HG03064 (cell line): ENCODE data around the gene EEF1A2.

Source experiments
- ATAC-seq: cut with Tn5 transposase; IDR thresholded peaks from one replicate; pipeline ENCODE4 v1.9.1; 2021; ENCODE audit warnings: low read depth; ENCODE audit not compliant: unreplicated experiment

EEF1A2 gene

DNA sequence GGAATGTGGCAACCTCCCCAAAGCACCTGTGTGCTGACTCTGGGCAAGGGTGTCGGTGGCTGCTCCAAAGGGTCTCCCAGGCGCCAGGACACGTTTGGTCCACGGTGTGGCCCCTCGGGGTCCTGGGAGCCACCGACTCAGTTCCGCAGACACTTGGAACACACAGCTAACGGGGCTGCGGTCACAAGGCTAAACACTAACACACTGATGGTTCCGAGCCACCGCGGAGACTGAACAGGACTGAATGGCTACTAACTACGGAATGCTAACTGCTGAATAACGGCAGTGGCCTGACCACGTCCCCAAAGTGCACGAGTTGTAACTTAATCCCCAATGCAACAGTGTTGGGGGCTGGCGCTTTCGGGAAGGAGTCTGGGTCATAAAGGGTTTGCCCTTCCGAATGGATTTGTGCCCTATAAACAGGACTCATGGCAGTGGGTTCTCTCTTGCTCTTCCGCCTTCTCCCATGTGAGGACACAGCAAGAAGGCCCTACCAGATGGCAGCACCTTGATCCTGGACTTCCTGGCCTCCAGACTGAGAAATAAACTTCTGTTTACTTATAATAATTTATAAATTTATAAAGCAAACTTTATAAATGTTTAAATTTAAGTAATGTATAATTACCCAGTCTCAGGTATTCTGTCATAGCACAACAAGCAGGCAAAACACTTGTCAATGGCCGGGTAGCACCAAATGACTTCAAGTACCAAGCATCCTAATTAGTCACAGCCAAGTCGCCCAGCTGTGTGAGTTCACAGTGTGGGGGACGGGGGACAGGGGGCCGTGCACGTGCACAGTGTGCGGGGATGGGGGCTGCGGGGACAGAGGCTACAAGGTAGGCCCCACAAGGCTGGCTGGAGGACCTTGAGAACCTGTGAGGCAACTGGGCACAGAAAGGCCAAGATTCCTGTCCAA lies 2.3 kb upstream of the EEF1A2 start:
- no peak for ATAC-seq

DNA sequence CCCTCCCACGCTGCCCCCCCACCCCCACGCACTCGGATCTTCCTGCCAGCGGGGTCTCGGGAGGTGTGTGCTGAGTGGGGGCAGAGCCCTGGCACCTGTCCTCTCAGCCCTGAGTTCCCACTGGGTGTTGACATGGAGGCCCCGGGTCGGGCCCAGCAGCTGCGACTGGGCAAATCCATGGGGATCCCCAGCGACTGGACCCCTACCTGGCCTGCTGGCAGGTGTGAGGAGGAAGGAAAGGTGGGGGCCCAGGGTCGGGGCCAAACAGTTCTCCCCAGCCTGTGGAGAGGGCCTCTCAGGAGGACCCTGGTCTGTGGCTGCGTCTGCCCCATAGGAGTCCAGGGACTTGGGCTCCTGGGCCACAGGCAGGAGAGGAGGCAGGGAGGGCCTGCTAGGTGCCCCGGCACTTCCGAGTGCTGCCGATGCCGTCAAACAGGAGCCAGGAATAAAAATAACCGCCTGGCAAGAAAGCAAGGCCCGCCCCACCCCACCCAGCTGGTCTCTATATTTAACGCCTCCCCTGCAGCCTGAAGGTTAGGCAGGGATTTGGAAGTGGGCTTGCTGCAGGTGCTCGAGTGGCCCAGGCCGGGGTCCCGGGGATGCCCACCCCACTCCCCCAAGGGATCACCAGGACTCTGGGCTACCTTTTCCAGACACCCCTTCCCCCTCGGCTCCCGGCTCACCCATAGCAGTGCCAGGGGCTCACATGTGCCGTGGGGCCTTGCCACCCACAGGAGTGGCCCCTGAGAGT lies 1.4 kb upstream of the EEF1A2 start:
- ATAC-seq: no peak

- ATAC-seq: no peak
Measured at GRCh38 chr20:63499338-63499969, 571 bp upstream of the EEF1A2 start.

GRCh38 chr20:63497946-63498935 lies 642 bp downstream of the EEF1A2 start:
- ATAC-seq: no peak

DNA sequence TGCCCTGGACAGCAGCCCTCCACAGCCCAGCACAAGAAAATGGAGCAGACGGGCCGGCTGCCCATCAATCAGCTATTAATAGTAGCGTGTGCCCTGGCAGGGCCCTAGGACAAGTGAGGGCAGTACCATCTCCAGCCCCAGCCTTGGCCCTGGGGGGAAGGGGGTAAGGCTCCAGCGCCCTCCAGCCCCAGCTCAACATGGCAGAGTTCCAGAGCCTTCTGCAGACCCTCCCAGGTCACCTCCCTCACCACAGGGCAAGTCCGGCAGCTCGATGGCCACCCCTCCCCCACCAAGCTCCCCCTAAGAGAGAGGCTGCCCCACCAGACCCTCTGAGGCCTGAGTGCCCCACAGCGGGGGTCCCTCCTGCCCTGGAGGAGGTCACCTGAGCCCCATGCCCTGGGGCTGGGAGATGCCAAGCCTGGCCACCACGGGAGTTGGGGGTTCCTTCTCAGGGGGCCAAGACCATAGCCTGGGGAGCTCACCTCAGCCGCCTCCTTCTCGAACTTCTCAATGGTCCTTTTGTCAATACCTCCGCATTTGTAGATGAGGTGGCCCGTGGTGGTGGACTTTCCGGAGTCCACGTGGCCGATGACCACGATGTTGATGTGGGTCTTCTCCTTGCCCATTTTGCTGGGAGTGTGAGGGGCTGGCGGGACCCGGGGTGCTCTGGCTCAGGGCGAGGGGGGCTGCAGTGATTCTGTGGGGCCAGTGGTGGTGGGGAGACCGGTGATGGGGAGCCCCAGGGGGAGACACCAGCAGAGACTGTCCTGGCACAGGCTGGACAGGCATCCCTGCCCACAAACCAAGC lies 1.5 kb downstream of the EEF1A2 start:
- ATAC-seq: no peak

DNA sequence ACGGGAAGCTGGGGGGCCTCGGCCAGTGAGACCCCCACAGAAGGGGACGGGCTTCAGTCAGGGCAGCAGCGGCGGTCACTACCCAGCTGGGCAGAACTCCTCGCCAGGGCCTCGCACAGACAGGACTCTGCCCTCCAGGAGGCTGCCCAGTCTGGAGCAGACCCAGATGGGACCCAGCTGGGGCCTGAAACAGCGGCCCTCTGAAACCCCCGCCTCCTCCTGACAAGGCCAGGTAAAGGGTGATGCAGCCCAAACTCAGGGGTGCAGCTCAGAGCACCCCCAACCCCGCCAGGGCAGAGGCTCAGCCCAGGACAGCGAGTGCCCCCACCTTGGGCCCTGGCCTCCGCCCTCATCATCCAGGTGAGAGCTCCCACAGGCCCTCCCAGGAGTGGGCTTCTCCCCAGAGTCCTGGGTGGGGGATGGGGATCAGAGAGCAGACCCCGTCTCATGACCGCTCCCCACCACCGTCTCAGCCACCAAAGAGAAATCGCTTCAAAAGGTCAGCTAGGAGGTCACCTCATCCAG lies 2.2 kb downstream of the EEF1A2 start:
- ATAC-seq: no peak

DNA sequence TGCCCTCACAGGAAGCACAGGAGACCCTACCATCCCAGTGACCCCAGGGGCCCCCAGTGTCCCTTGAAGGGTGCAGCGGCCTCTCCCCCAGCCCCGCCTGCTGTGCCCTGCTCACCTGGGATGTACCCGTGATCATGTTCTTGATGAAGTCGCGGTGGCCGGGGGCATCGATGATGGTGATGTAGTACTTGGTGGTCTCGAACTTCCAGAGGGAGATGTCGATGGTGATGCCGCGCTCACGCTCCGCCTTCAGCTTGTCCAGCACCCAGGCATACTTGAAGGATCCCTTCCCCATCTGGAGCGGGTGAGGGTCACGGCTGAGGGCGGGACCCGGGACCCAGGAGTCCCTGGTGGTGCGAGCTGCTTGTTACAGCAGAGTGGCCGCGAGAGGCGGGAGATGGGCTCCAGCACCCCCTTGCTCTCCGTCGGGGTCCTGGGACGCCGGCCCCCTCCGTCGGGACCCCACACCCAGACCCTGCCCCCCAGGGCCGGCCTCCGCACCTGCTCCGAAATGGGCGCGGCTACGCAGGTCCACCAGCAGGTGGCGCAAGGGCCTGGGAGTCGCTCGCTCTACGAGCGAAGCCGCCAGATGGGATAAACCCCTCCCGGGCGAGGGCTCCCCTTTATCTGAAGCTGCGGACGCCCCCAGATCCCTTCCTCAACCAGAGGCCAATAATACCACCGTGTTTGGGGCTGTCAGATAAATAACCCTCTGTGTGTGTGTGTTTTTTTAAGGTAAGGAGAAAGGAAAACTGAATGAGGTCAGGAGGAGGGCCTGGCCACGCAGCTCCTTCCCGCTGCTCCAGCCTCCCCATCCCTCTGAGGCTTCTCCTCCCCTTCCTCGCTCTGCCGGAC lies 2.9 kb downstream of the EEF1A2 start:
- ATAC-seq: no peak

- ATAC-seq: no peak
Measured at GRCh38 chr20:63495167-63495720, 3.6 kb downstream of the EEF1A2 start.

- no peak for ATAC-seq
Measured at GRCh38 chr20:63494420-63495166, 4.3 kb downstream of the EEF1A2 start.

- no peak for ATAC-seq
Measured at GRCh38 chr20:63494084-63494419, 4.8 kb downstream of the EEF1A2 start.

DNA sequence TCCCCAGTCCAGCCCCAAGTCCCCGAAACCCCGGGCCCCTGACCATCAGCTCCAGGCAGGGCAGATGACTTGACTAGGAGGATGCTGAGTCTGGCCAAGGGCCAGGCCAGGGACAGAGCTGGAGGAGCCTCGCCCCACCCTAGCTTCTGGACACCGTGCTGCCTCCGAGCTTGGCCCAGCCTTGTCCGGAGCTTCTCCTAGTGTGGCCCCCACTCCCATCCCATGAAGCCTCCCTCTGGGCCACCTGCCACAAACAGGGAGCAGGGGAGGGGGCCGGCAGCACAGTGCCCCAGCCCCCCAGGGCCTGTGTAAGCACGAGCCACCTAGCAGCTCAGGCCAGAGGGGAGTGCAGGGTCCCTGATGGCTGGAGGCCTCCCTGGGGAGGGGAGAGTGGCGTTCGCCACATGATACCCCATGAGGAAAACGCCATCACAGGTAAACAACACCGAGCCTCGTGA lies 5.3 kb downstream of the EEF1A2 start:
- ATAC-seq: no peak

- no peak for ATAC-seq
Measured at GRCh38 chr20:63492982-63493381, 5.9 kb downstream of the EEF1A2 start.

GRCh38 chr20:63492518-63492917 lies 6.4 kb downstream of the EEF1A2 start:
- ATAC-seq: no peak

DNA sequence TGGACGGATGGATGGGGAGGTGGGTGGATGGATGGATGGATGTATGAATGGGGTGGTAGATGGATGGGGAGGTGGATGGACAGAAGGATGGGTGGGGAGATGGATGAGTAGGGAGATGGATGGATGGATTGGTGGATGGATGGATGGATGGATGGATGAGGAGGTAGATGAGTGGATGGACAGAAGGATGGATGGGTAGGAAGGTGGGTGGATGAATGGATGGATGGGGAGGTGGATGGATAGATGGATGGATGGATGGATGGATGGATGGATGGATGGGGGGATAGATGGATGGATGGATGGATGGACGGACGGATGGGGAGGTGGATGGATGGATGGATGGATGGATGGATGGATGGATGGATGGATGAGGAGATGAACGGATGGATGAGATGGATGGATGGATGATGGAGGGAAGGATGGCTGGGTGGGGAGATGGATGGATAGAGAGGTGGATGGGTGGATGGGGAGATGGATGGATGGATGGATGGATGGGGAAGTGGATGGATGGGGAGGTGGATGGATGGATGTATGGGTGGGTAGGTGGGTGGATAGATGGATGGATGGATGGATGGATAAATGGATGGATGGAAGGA lies 7.2 kb downstream of the EEF1A2 start:
- ATAC-seq: no peak

- ATAC-seq: no peak
Measured at GRCh38 chr20:63491078-63491477, 7.8 kb downstream of the EEF1A2 start.

DNA sequence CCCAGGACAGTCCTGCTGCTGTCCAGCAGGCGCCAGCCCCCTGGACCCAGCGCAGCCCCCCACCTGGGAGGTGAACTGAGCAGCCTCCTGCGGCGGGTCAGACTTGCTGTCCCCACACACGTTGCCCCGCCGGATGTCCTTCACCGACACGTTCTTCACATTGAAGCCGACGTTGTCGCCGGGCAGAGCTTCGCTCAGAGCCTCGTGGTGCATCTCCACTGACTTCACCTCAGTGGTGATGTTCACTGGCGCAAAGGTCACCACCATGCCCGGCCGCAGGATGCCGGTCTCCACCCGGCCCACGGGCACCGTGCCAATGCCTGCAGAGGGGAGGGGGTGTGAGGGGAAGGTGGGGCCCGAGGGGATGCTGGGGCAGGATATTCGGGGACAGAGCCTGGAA lies 8.5 kb downstream of the EEF1A2 start:
- no peak for ATAC-seq
